ELF-1 (cell line): Measurements from ENCODE around the gene ARL5C.

Source experiments
- DNase-seq: peaks from one replicate; pipeline ENCODE4 v3.0.0-alpha.2; 2016; ENCODE audit warnings: low read depth, low spot score

ARL5C gene

GRCh38 chr17:39194089-39194984 lies 28.4 kb upstream of the ARL5C start:
- DNase-seq: peak; percentile 87

- no peak for DNase-seq
Observed at GRCh38 chr17:39193346-39193745, 27.4 kb upstream of the ARL5C start.

- DNase-seq: no peak
Observed at GRCh38 chr17:39192901-39193300, 26.9 kb upstream of the ARL5C start.

- no peak for DNase-seq
Observed at GRCh38 chr17:39191750-39192510, 26.0 kb upstream of the ARL5C start.

- DNase-seq: no peak
Observed at GRCh38 chr17:39187152-39187830, 21.3 kb upstream of the ARL5C start.

- DNase-seq: no peak
Observed at GRCh38 chr17:39186481-39187002, 20.6 kb upstream of the ARL5C start.

GRCh38 chr17:39183720-39184119 lies 17.8 kb upstream of the ARL5C start:
- no peak for DNase-seq

GRCh38 chr17:39183045-39183444 lies 17.1 kb upstream of the ARL5C start:
- no peak for DNase-seq

- DNase-seq: no peak
Observed at GRCh38 chr17:39181303-39181702, 15.3 kb upstream of the ARL5C start.

- no peak for DNase-seq
Observed at GRCh38 chr17:39178536-39178935, 12.6 kb upstream of the ARL5C start.

GRCh38 chr17:39177256-39177655 lies 11.3 kb upstream of the ARL5C start:
- DNase-seq: peak; percentile 85

GRCh38 chr17:39175695-39176093 lies 9.7 kb upstream of the ARL5C start:
- DNase-seq: no peak

- DNase-seq: peak; percentile 86
Observed at GRCh38 chr17:39174920-39175694, 9.1 kb upstream of the ARL5C start.

- no peak for DNase-seq
Observed at GRCh38 chr17:39173526-39174274, 7.7 kb upstream of the ARL5C start.

- DNase-seq: no peak
Observed at GRCh38 chr17:39173080-39173479, 7.1 kb upstream of the ARL5C start.

GRCh38 chr17:39171933-39172332 lies 6.0 kb upstream of the ARL5C start:
- DNase-seq: no peak

- no peak for DNase-seq
Observed at GRCh38 chr17:39170558-39170957, 4.6 kb upstream of the ARL5C start.

- DNase-seq: no peak
Observed at GRCh38 chr17:39170109-39170508, 4.1 kb upstream of the ARL5C start.

- DNase-seq: no peak
Observed at GRCh38 chr17:39169518-39169917, 3.6 kb upstream of the ARL5C start.

- DNase-seq: no peak
Observed at GRCh38 chr17:39169101-39169500, 3.1 kb upstream of the ARL5C start.
